ENCODE data around the gene TEAD1. TPM values are rescaled to one million over a fixed set of nuclear protein-coding genes. Genes with fewer than 3 reads are reported as not detected.

TEAD1 gene
- total and polyA plus RNA-seq, 2 donors (not counting 3 experiments of a cell fraction or from before 2014, with no cell fraction given) = 15.3 to 49.0 TPM

GRCh38 chr11:12667646-12668045 lies 6.6 kb upstream of the TEAD1 start:
- no peak for FAIRE-seq
- Histone ChIP-seq H2AFZ (ENCODE audit: low read depth, low read length) (no peak overlapping the region), H3K4me2 (ENCODE audit: insufficient read depth, low read length) (no peak overlapping the region), H3K27ac (ENCODE audit: insufficient read depth, low read depth, low read length) (no peak overlapping the region), H3K4me3 (replicated peaks in 1 of 3; ENCODE audit: insufficient read depth in 1 of 3, low read depth in 1 of 3, low read length in 3 of 3) (no peak overlapping the region), H3K9me3 (replicated peaks; ENCODE audit: control insufficient read depth, insufficient read depth, low read length) (no peaks in the 10 kb centered on the region), H3K9ac (replicated peaks; ENCODE audit: extremely low read depth, insufficient read depth, low read length) (no peak overlapping the region), H3K4me1 (ENCODE audit: control insufficient read depth, extremely low read depth, insufficient read depth, low read length) (no peaks in the 10 kb centered on the region), H3K27me3 (ENCODE audit: control insufficient read depth in 2 of 2, insufficient read depth in 2 of 2, low read length in 2 of 2) (peaks cover 14 to 15% of the 10 kb centered on the region in 2 experiments), H3K79me2 (ENCODE audit: control insufficient read depth, insufficient read depth, low read length) (no peaks in the 10 kb centered on the region), H4K20me1 (replicated peaks; ENCODE audit: control insufficient read depth, extremely low read depth, insufficient read depth, low read length) (no peaks in the 10 kb centered on the region), H3K9me1 (replicated peaks; ENCODE audit: control insufficient read depth, extremely low read depth, insufficient read depth, low read length) (no peaks in the 10 kb centered on the region), H3K36me3 (ENCODE audit: control insufficient read depth in 2 of 2, extremely low read depth in 1 of 2, insufficient read depth in 2 of 2, low read length in 2 of 2) (no peaks in the 10 kb centered on the region)
- POLR2A ChIA-PET = no interaction called here
- intact Hi-C loops (cut with micrococcal nuclease) (no loop called here), dilution Hi-C loops (cut with MboI; ENCODE audit: extremely low pct_ligation_motif_present, low sequenced_read_pairs) (no loop called here)
- CTCF ChIA-PET = interaction anchor here (1.1 kb wide), 1 partner anchor 68 kb away, joined by 3 read pairs; no protein-coding TSS in a partner anchor
- no peak for DNase-seq (ENCODE audit: low read depth, low spot score)
- no TSS peak for BruUV-seq (replicated peaks)
- TF ChIP-seq EZH2 (IDR thresholded peaks at IDR 0.05; ENCODE audit: borderline replicate concordance, low read depth, low read length, severe bottlenecking) (no peak), GATA2 (IDR thresholded peaks at IDR 0.05; ENCODE audit: insufficient read depth, insufficient read length, low read depth, low read length) (no peak), JUN (IDR thresholded peaks at IDR 0.05; ENCODE audit: borderline replicate concordance, insufficient read depth, insufficient read length, low read depth) (no peak), FOS (IDR thresholded peaks at IDR 0.05; ENCODE audit: borderline replicate concordance, insufficient read depth, low read length) (no peak), POLR2AphosphoS5 (IDR thresholded peaks at IDR 0.05; ENCODE audit: insufficient read depth, low read depth, low read length) (no peak), MYC (IDR thresholded peaks at IDR 0.05; ENCODE audit: low read depth, low read length) (no peak), MAX (IDR thresholded peaks at IDR 0.05; ENCODE audit: insufficient read depth, insufficient read length) (no peak), CTCF (IDR thresholded peaks at IDR 0.05; ENCODE audit: extremely low read depth in 1 of 2, insufficient read depth in 1 of 2, low read depth in 1 of 2, low read length in 2 of 2) (no peak), POLR2A (IDR thresholded peaks at IDR 0.05; ENCODE audit: low read depth, low read length) (no peak)
